ENCODE results near the gene NGRN. TPM values are rescaled to one million over a fixed set of nuclear protein-coding genes. Genes with fewer than 3 reads are reported as not detected.

NGRN gene
- total and polyA plus RNA-seq, 2 donors (not counting 1 experiment from before 2014, with no cell fraction given) = 23.1 to 45.5 TPM

- H3K27ac Mint-ChIP-seq = peak overlapping the region; percentile 97
- WGBS (ENCODE audit: insufficient coverage) = 93% methylated on average over 5 of the region's 12 CpGs
Observed at GRCh38 chr15:90230071-90230494, 35.4 kb upstream of the NGRN start.

More at GRCh38 chr15:90230071-90230494, 35.4 kb upstream of the NGRN start:
- H3K4me3 Mint-ChIP-seq = peak overlapping the region; percentile 64
- TF ChIP-seq EZH2 (IDR thresholded peaks at IDR 0.05; ENCODE audit: borderline replicate concordance, insufficient read depth, low read depth, low read length, poor library complexity, severe bottlenecking) = no peak
- TF ChIP-seq CTCF (IDR thresholded peaks at IDR 0.05) = no peak
- Histone ChIP-seq H3K9me3 (ENCODE audit: control extremely low read depth in 1 of 3, control insufficient read depth in 2 of 3, insufficient read depth in 1 of 3, low read length in 2 of 3) (no peaks in the 10 kb centered on the region), H3K4me3 (ENCODE audit: control extremely low read depth in 1 of 5, extremely low read depth in 1 of 5, insufficient read depth in 1 of 5, low read depth in 2 of 5, low read length in 4 of 5) (no peak overlapping the region), H3K79me2 (ENCODE audit: control insufficient read depth, insufficient read depth, low read length) (peaks cover 41% of the 10 kb centered on the region), H3K4me1 (ENCODE audit: control insufficient read depth in 2 of 2, insufficient read depth in 2 of 2, low read length in 2 of 2) (peaks cover 40 to 49% of the 10 kb centered on the region in 2 donors), H3K36me3 (replicated peaks in 1 of 2; ENCODE audit: control extremely low read depth in 1 of 2, control insufficient read depth in 1 of 2, extremely low read depth in 1 of 2, insufficient read depth in 2 of 2, low read length in 1 of 2) (peaks cover 0 to 60% of the 10 kb centered on the region in 2 experiments), H3K9ac (ENCODE audit: low read length) (peak overlapping the region; percentile 42), H3K27ac (ENCODE audit: low read length in 2 of 2) (peak overlapping the region; percentile 88 to 99), H3K4me2 (replicated peaks; ENCODE audit: low read depth, low read length, poor library complexity, severe bottlenecking) (peak overlapping the region; percentile 90), H3K27me3 (replicated peaks in 1 of 4; ENCODE audit: control extremely low read depth in 1 of 4, control insufficient read depth in 3 of 4, insufficient read depth in 4 of 4, low read length in 3 of 4) (no peaks in the 10 kb centered on the region), H4K20me1 (ENCODE audit: control insufficient read depth, insufficient read depth, low read length, poor library complexity, severe bottlenecking) (peaks cover 45% of the 10 kb centered on the region), H2AFZ (ENCODE audit: insufficient read depth, low read depth, low read length, poor library complexity, severe bottlenecking) (no peak overlapping the region)
- no peaks in the 10 kb centered on the region for H3K27me3 Mint-ChIP-seq
- CTCF ChIA-PET = interaction anchor here (0.8 to 4.7 kb wide), 4 partner anchors 11 to 57 kb away, joined by 3 to 102 read pairs (median 5); partner anchors contain the start of gene SEMA4B
- ATAC-seq (ENCODE audit: low read depth) = no peak
- intact Hi-C loops (cut with micrococcal nuclease) = loop anchor here (5.0 kb wide), 3 partner anchors 57 to 172 kb away; partner anchors contain the start of gene IDH2
- H3K4me1 Mint-ChIP-seq = peaks cover 51% of the 10 kb centered on the region
- POLR2A ChIA-PET = interaction anchor here (1.1 to 4.8 kb wide), 4 partner anchors 9 to 39 kb away, joined by 8 to 56 read pairs (median 30); partner anchors contain the start of gene NGRN
- DNase-seq = no peak
- no peaks in the 10 kb centered on the region for H3K9me3 Mint-ChIP-seq (ENCODE audit: insufficient read depth)
